GM12892 (cell line): ENCODE measurements around the gene GRID1.

ENCODE experiments used
- POLR2A ChIP-seq: IDR thresholded peaks from 2 replicates; pipeline ENCODE4 v1.6.1; 2011; ENCODE audit warnings: low read depth, low read length, control low read depth
- POLR2AphosphoS5 ChIP-seq: IDR thresholded peaks from 2 replicates; pipeline ENCODE4 v1.6.1; 2011; ENCODE audit warnings: low read depth, low read length, control low read depth
- TAF1 ChIP-seq: IDR thresholded peaks from 2 replicates; pipeline ENCODE4 v1.6.1; 2011; ENCODE audit warnings: low read depth, mild to moderate bottlenecking, control low read depth, low read length, borderline replicate concordance

GRCh38 chr10:85997544-85997943 lies 369.1 kb downstream of the GRID1 start:
- TF ChIP-seq TAF1 (no peak), POLR2AphosphoS5 (no peak), POLR2A (no peak)
